NCI-H1436 (cell line): ENCODE measurements around the gene INPP5D.
"Not testable (repeated sequence)": the region's sequence is repeated elsewhere in the genome, so short reads cannot be mapped to it uniquely, and the experiment has no call there.

Source experiments
- DNase-seq: peaks from one replicate; lab custom pipeline; 2025; lab: John Stamatoyannopoulos, UW

Gene INPP5D

GRCh38 chr2:233053928-233054784, 6.0 kb upstream of the INPP5D start:
- DNase-seq = peak; percentile 46

GRCh38 chr2:233055362-233055761, 4.8 kb upstream of the INPP5D start:
- no peak for DNase-seq

- no peak for DNase-seq
Measured at GRCh38 chr2:233056961-233057605, 3.1 kb upstream of the INPP5D start.

GRCh38 chr2:233058717-233059546, 1.2 kb upstream of the INPP5D start:
- no peak for DNase-seq

- DNase-seq = no peak
Measured at GRCh38 chr2:233059547-233059796, 670 bp upstream of the INPP5D start.

GRCh38 chr2:233060501-233060979, 398 bp downstream of the INPP5D start:
- no peak for DNase-seq

- no peak for DNase-seq
Measured at GRCh38 chr2:233060980-233061590, 943 bp downstream of the INPP5D start.

GRCh38 chr2:233061591-233062450, 1.7 kb downstream of the INPP5D start:
- DNase-seq = no peak

GRCh38 chr2:233062451-233062850, 2.3 kb downstream of the INPP5D start:
- DNase-seq = no peak

- no peak for DNase-seq
Measured at GRCh38 chr2:233062946-233063268, 2.8 kb downstream of the INPP5D start.

GRCh38 chr2:233063269-233063975, 3.3 kb downstream of the INPP5D start:
- no peak for DNase-seq

GRCh38 chr2:233063976-233064411, 3.9 kb downstream of the INPP5D start:
- DNase-seq = no peak

GRCh38 chr2:233064530-233065199, 4.5 kb downstream of the INPP5D start:
- DNase-seq = no peak

- DNase-seq = not testable (repeated sequence)
Measured at GRCh38 chr2:233065200-233065589, 5.1 kb downstream of the INPP5D start.

GRCh38 chr2:233065954-233066470, 5.9 kb downstream of the INPP5D start:
- DNase-seq = no peak

- DNase-seq = no peak
Measured at GRCh38 chr2:233068762-233069418, 8.7 kb downstream of the INPP5D start.

- no peak for DNase-seq
Measured at GRCh38 chr2:233072838-233073237, 12.7 kb downstream of the INPP5D start.

GRCh38 chr2:233074106-233074505, 14.0 kb downstream of the INPP5D start:
- DNase-seq = no peak
